Endothelial cell of umbilical vein (primary cell): ENCODE measurements around the gene ATAD1. TPM values are rescaled to one million over a fixed set of nuclear protein-coding genes. Genes with fewer than 3 reads are reported as not detected.

Source experiments
- Bru-seq: library from RNA; stranded (reverse); fragments of 400-500 nt; gene quantifications from one replicate; lab custom pipeline; 2021; lab: Mats Ljungman, UMichigan
- BruChase-seq, 2 experiments: library from RNA; stranded (reverse); fragments of 400-500 nt; gene quantifications; one replicate each; lab custom pipeline; 2021; lab: Mats Ljungman, UMichigan
- BruUV-seq: library from RNA; stranded (reverse); fragments of 400-500 nt; replicated peaks from 2 replicates; lab custom pipeline; 2021; lab: Mats Ljungman, UMichigan
- CTCF ChIA-PET: fragments of 300-600, 350-600 bp; sonication (Branson Sonifier 250); formaldehyde crosslinking; loops from one replicate; lab custom pipeline; 2021; ENCODE audit warnings: antibody characterized with exemption, inconsistent platforms; lab: Charles Lee
- POLR2A ChIA-PET: fragments of 300-600, 350-600 bp; sonication (Branson Sonifier 250); formaldehyde crosslinking; loops from one replicate; lab custom pipeline; 2021; ENCODE audit warnings: antibody characterized with exemption, inconsistent platforms; lab: Charles Lee
- DNase-seq: peaks from one replicate; pipeline ENCODE4 v3.0.0-alpha.2; 2011; ENCODE audit warnings: low read depth, low spot score
- FAIRE-seq: peaks from 2 replicates; lab custom pipeline; 2011; peaks lifted over from hg19 to GRCh38; lab: Jason Lieb, UNC
- H2AFZ ChIP-seq: 2 replicates; pipeline ENCODE4 v1.6.0; 2012; ENCODE audit warnings: low read depth, low read length, control low read depth, inconsistent platforms
- H3K27ac ChIP-seq: 2 replicates; pipeline ENCODE4 v1.5.1; 2011; ENCODE audit warnings: low read depth, mild to moderate bottlenecking, control low read depth, low read length, moderate library complexity; ENCODE audit not compliant: insufficient read depth
- H3K27me3 ChIP-seq, 2 experiments: 2 replicates each; pipeline versions ENCODE4 v1.6.0 to v1.6.1; 2011; ENCODE audit warnings: low read length in 2 of 2, mixed read lengths in 1 of 2; ENCODE audit not compliant: control insufficient read depth in 2 of 2, insufficient read depth in 2 of 2
- H3K36me3 ChIP-seq, 2 experiments: 2 replicates in 1 of 2; 3 replicates in 1 of 2; pipeline ENCODE4 v1.5.1; 2011; ENCODE audit warnings: low read length in 2 of 2, mild to moderate bottlenecking in 1 of 2, moderate library complexity in 1 of 2; ENCODE audit not compliant: control insufficient read depth in 2 of 2, insufficient read depth in 2 of 2; ENCODE audit errors: extremely low read depth in 1 of 2
- H3K4me1 ChIP-seq: 3 replicates; pipeline ENCODE4 v1.5.1; 2011; ENCODE audit warnings: mild to moderate bottlenecking, low read length; ENCODE audit not compliant: control insufficient read depth, insufficient read depth; ENCODE audit errors: extremely low read depth
- H3K4me2 ChIP-seq: 2 replicates; pipeline ENCODE4 v1.6.1; 2011; ENCODE audit warnings: low read length, control low read depth, mixed read lengths; ENCODE audit not compliant: insufficient read depth
- H3K4me3 ChIP-seq, 3 experiments: fragments of 200-600 bp in 1 of 3; sonication (generic), shearing (Covaris generic) in 1 of 3; replicated peaks in 1 of 3; 2 replicates each; pipeline ENCODE4 v1.5.1; 2011 to 2016; ENCODE audit warnings: control low read depth in 3 of 3, low read length in 3 of 3, mild to moderate bottlenecking in 2 of 3, inconsistent platforms in 1 of 3, low read depth in 1 of 3, moderate library complexity in 1 of 3; ENCODE audit not compliant: insufficient read depth in 1 of 3
- H3K79me2 ChIP-seq: 2 replicates; pipeline ENCODE4 v1.6.0; 2012; ENCODE audit warnings: low read length, inconsistent platforms; ENCODE audit not compliant: control insufficient read depth, insufficient read depth
- H3K9ac ChIP-seq: replicated peaks from 2 replicates; pipeline ENCODE3; 2011; ENCODE audit warnings: low read length, control low read depth; ENCODE audit not compliant: insufficient read depth; ENCODE audit errors: extremely low read depth
- H3K9me1 ChIP-seq: replicated peaks from 3 replicates; pipeline ENCODE4 v1.6.0; 2011; ENCODE audit warnings: mild to moderate bottlenecking, low read length; ENCODE audit not compliant: control insufficient read depth, insufficient read depth; ENCODE audit errors: extremely low read depth
- H3K9me3 ChIP-seq: replicated peaks from 2 replicates; pipeline ENCODE4 v1.5.1; 2012; ENCODE audit warnings: low read length, inconsistent platforms; ENCODE audit not compliant: control insufficient read depth, insufficient read depth
- H4K20me1 ChIP-seq: replicated peaks from 2 replicates; pipeline ENCODE3; 2011; ENCODE audit warnings: mild to moderate bottlenecking, low read length; ENCODE audit not compliant: control insufficient read depth, insufficient read depth; ENCODE audit errors: extremely low read depth
- EZH2 ChIP-seq: IDR thresholded peaks from 2 replicates; pipeline ENCODE4 v1.6.1; 2012; ENCODE audit warnings: borderline replicate concordance, low read depth, mild to moderate bottlenecking, moderate library complexity, low read length, inconsistent platforms; ENCODE audit not compliant: severe bottlenecking
- FOS ChIP-seq: IDR thresholded peaks from 2 replicates; pipeline ENCODE4 v1.6.1; 2011; ENCODE audit warnings: mild to moderate bottlenecking, low read length, moderate library complexity, borderline replicate concordance; ENCODE audit not compliant: insufficient read depth
- POLR2A ChIP-seq: IDR thresholded peaks from 2 replicates; pipeline ENCODE4 v1.6.1; 2012; ENCODE audit warnings: low read depth, mild to moderate bottlenecking, control low read depth, low read length
- POLR2AphosphoS5 ChIP-seq: IDR thresholded peaks from 2 replicates; pipeline ENCODE4 v1.6.1; 2012; ENCODE audit warnings: low read depth, mild to moderate bottlenecking, control low read depth, low read length, moderate library complexity; ENCODE audit not compliant: insufficient read depth
- dilution Hi-C: fragments of 300-500 bp; cut with MboI; formaldehyde crosslinking; loops from one replicate; pipeline ENCODE4 v1.15.0; 2019; ENCODE audit warnings: low sequenced_read_pairs; ENCODE audit not compliant: extremely low pct_ligation_motif_present
- intact Hi-C: fragments of 100-400 bp; cut with micrococcal nuclease; formaldehyde crosslinking; loops from one replicate; pipeline ENCODE4 v1.10.0; 2022
- long read RNA-seq: library from polyadenylated mRNA; stranded (forward); transcript quantifications from one replicate; pipeline ENCODE4 v2.0.0, GENCODE V29; 2021
- polyA minus RNA-seq, 3 experiments: library from RNA; depleted of rRNA, polyadenylated mRNA; stranded (reverse); fragments of >200 nt; gene quantifications; 1 replicate in 1 of 3; 2 replicates in 2 of 3; pipeline ENCODE4 v1.2.3, GENCODE V29; 2011
- polyA plus RNA-seq, 4 experiments: library from polyadenylated mRNA; depleted of rRNA in 3 of 4; stranded (reverse) in 3 of 4; unstranded in 1 of 4; fragments of >200 nt; gene quantifications; 2 replicates each; pipeline versions ENCODE4 v1.2.1 to v1.2.3, GENCODE V29; 2011 to 2012; ENCODE audit warnings: missing spikeins in 1 of 4
- total RNA-seq: library from RNA; stranded (reverse); gene quantifications from 2 replicates; pipeline ENCODE4 v1.2.3, GENCODE V29; 2021
- TF ChIP-seq, protein P1 (sequence below): IDR thresholded peaks from 2 replicates; pipeline ENCODE4 v1.6.1; 2011; ENCODE audit not compliant: insufficient read depth, insufficient read length
- TF ChIP-seq, protein P2 (sequence below), 2 donors: IDR thresholded peaks; 1 replicate in 1 of 2; 2 replicates in 1 of 2; pipeline ENCODE4 v1.5.1; 2011; ENCODE audit warnings: low read length in 2 of 2, mild to moderate bottlenecking in 2 of 2, moderate library complexity in 2 of 2, control low read depth in 1 of 2, inconsistent platforms in 1 of 2, low read depth in 1 of 2; ENCODE audit not compliant: insufficient read depth in 1 of 2; ENCODE audit errors: extremely low read depth in 1 of 2

ATAD1 gene, protein sequence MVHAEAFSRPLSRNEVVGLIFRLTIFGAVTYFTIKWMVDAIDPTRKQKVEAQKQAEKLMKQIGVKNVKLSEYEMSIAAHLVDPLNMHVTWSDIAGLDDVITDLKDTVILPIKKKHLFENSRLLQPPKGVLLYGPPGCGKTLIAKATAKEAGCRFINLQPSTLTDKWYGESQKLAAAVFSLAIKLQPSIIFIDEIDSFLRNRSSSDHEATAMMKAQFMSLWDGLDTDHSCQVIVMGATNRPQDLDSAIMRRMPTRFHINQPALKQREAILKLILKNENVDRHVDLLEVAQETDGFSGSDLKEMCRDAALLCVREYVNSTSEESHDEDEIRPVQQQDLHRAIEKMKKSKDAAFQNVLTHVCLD
- total RNA-seq (23.6 and 25.8 TPM in 2 replicates), polyA plus RNA-seq (4.6 and 5.2 TPM in 2 replicates), polyA minus RNA-seq (9.9 and 11.8 TPM in 2 replicates), Bru-seq, nascent RNA (percentile 86 among the genes with signal in this experiment), BruChase-seq, experiment 1, labeled RNA remaining after a 6-hour chase (percentile 78 among the genes with signal in this experiment), BruChase-seq, experiment 2, labeled RNA remaining after a 2-hour chase (percentile 77 among the genes with signal in this experiment)
- polyA plus RNA-seq (2011; cell fraction: cytosol; rRNA removed): 8.2 and 8.3 TPM in 2 replicates
- 13.7 and 19.0 TPM in 2 replicates for polyA plus RNA-seq (2011; cell fraction: nucleus; rRNA removed)
- polyA plus RNA-seq (2012): 23.8 and 24.2 TPM in 2 replicates
- polyA minus RNA-seq (2011; cell fraction: cytosol; rRNA and poly(A)+ RNA removed): 45.0 TPM
- 17.0 and 21.3 TPM in 2 replicates for polyA minus RNA-seq (2011; cell fraction: nucleus; rRNA and poly(A)+ RNA removed)
- long read RNA-seq, full-length matches to known transcripts: 8 of 74 reads
- long read RNA-seq, partial matches to known transcripts: 4 of 74 reads
- long read RNA-seq, other reads (novel, unspliced or antisense): 62 of 74 reads

DNA sequence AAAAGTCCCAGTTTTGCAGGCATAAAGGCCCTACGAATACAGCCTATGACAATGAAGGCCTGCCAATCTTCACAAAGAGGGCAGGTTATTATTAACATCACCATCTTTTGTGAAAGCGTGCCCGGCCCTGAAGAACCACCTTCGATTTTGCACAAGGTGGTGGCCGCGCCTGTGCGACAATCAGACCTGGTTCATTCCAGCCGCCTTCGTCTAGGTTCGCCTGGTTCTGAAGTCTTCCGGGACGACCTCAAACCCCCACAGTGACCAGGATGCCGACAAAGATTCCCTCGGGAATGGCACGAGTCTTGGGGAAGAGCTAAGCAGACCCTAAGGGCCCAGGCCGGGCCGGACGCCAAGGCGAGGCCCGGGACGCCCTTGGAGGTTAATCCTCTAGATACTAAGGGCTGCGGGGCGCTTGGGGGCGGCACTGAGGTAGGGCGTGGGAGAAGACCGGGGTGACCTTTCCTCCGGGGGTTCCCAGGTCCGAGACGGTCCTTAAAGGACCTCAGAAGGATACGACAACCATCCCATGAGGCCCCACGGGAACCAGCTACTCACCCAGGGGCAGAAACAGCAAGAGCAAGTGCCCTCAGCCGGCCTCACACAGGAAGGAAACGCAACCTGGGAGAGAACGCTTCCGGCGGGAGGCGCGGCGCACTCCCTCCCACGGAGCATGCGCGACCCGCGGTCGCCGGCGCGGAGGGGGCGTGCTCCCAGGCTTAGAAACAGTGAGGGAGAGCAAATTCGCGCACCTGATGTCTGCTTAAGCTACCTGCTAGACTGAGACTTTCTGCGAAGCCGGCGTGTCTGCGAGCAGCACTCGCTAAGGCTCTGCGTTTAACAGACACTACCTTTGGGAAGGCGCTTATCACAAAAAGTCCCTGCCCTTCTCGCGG is at the start of gene ATAD1:
ATAD1 (minus strand) TSS at position 618 of the 896 bp plus-strand sequence. CDS start 3,627 bp downstream, outside the sequence.
- H3K9me3 ChIP-seq: no peaks in the 10 kb centered on the region
- TF ChIP-seq POLR2A (peak; percentile 77), EZH2 (no peak), FOS (no peak), POLR2AphosphoS5 (peak; percentile 82)
- TF ChIP-seq, protein P1, sequence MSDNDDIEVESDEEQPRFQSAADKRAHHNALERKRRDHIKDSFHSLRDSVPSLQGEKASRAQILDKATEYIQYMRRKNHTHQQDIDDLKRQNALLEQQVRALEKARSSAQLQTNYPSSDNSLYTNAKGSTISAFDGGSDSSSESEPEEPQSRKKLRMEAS: no peak
- TF ChIP-seq, protein P2, sequence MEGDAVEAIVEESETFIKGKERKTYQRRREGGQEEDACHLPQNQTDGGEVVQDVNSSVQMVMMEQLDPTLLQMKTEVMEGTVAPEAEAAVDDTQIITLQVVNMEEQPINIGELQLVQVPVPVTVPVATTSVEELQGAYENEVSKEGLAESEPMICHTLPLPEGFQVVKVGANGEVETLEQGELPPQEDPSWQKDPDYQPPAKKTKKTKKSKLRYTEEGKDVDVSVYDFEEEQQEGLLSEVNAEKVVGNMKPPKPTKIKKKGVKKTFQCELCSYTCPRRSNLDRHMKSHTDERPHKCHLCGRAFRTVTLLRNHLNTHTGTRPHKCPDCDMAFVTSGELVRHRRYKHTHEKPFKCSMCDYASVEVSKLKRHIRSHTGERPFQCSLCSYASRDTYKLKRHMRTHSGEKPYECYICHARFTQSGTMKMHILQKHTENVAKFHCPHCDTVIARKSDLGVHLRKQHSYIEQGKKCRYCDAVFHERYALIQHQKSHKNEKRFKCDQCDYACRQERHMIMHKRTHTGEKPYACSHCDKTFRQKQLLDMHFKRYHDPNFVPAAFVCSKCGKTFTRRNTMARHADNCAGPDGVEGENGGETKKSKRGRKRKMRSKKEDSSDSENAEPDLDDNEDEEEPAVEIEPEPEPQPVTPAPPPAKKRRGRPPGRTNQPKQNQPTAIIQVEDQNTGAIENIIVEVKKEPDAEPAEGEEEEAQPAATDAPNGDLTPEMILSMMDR (IDR thresholded peaks at IDR 0.05; ENCODE audit: extremely low read depth in 1 of 2, insufficient read depth in 1 of 2, low read depth in 1 of 2, low read length in 2 of 2): peak in 1 of 2 donors; percentile 5
- intact Hi-C loops (loop anchor here (1.0 to 2.0 kb wide), 5 partner anchors 41 to 571 kb away; no protein-coding TSS in a partner anchor), dilution Hi-C loops (no loop called here)
- H3K27me3 ChIP-seq: no peaks in the 10 kb centered on the region
- peak within 1 kb of the TSS; percentile 61 to 88 (median 78) for H3K4me3 ChIP-seq
- peaks cover 22% of the 10 kb centered on the region for H3K4me1 ChIP-seq
- POLR2A ChIA-PET: no interaction called here
- H3K9ac ChIP-seq: peak within 1 kb of the TSS; percentile 76
- H3K4me2 ChIP-seq: peak within 1 kb of the TSS; percentile 93
- H3K27ac ChIP-seq: peak within 1 kb of the TSS; percentile 68
- H2AFZ ChIP-seq: peak within 1 kb of the TSS; percentile 92
- peak; percentile 28 for FAIRE-seq
- BruUV-seq: TSS peak; percentile 63
- DNase-seq: peak; percentile 80
- peaks cover 34% of the 10 kb centered on the region for H3K79me2 ChIP-seq
- H3K36me3 ChIP-seq: peaks cover 0 to 2% of the 10 kb centered on the region in 2 experiments
- H4K20me1 ChIP-seq: no peaks in the 10 kb centered on the region
- no peaks in the 10 kb centered on the region for H3K9me1 ChIP-seq
- CTCF ChIA-PET: interaction anchor here (0.7 to 1.7 kb wide), 6 partner anchors 11 to 572 kb away, joined by 3 to 6 read pairs (median 4); partner anchors contain the start of genes KLLN and PTEN
